HepG2 (cell line): ENCODE data around the gene CCNJL. TPM values are rescaled to one million over a fixed set of nuclear protein-coding genes. Genes with fewer than 3 reads are reported as not detected.
A peak's percentile ranks its signal among the peaks of the same experiment; 100 is the strongest.

Experiments
- CREB1 ChIP-seq, 2 experiments: fragments of 450-650 bp in 1 of 2; IDR thresholded peaks; 2 replicates each; pipeline ENCODE4 v1.6.1; 2016 to 2017; ENCODE audit warnings: control low read depth in 1 of 2, mild to moderate bottlenecking in 1 of 2, missing compliant biosample characterization in 1 of 2, missing genetic modification characterization in 1 of 2
- FOSL2 ChIP-seq: sonication (generic); formaldehyde crosslinking; IDR thresholded peaks from 2 replicates; pipeline ENCODE4 v1.4.0; 2020; ENCODE audit warnings: missing genetic modification reagents
- GTF3A ChIP-seq: sonication (generic); formaldehyde crosslinking; conservative IDR thresholded peaks from 2 replicates; pipeline ENCODE4 v1.4.0; 2020; ENCODE audit warnings: mild to moderate bottlenecking, missing genetic modification reagents
- ISL2 ChIP-seq: sonication (generic); formaldehyde crosslinking; IDR thresholded peaks from 2 replicates; pipeline ENCODE4 v1.5.0; 2020; ENCODE audit warnings: missing genetic modification reagents
- MTF2 ChIP-seq: sonication (generic); formaldehyde crosslinking; IDR thresholded peaks from 2 replicates; pipeline ENCODE4 v1.5.0; 2020; ENCODE audit warnings: missing genetic modification reagents, borderline replicate concordance
- NFIB ChIP-seq: sonication (generic); formaldehyde crosslinking; IDR thresholded peaks from 2 replicates; pipeline ENCODE4 v1.9.0; 2021; ENCODE audit warnings: missing genetic modification reagents, mild to moderate bottlenecking, borderline replicate concordance
- NR2C2 ChIP-seq: sonication (generic); formaldehyde crosslinking; IDR thresholded peaks from 2 replicates; pipeline ENCODE4 v1.4.0; 2020; ENCODE audit warnings: missing genetic modification reagents, mild to moderate bottlenecking, moderate library complexity, borderline replicate concordance
- POGZ ChIP-seq: sonication (generic); formaldehyde crosslinking; IDR thresholded peaks from 2 replicates; pipeline ENCODE4 v1.4.0; 2020; ENCODE audit warnings: mild to moderate bottlenecking, missing genetic modification reagents
- RXRB ChIP-seq: IDR thresholded peaks from 2 replicates; pipeline ENCODE4 v1.6.1; 2016; ENCODE audit warnings: borderline replicate concordance, missing genetic modification reagents, missing compliant biosample characterization
- SOX6 ChIP-seq, 2 experiments: fragments of 450-650 bp in 1 of 2; sonication (generic) in 1 of 2; formaldehyde crosslinking in 1 of 2; IDR thresholded peaks; 2 replicates each; pipeline versions ENCODE4 v1.4.0 to v1.6.1; 2017 to 2020; ENCODE audit warnings: antibody characterized with exemption in 1 of 2, mild to moderate bottlenecking in 1 of 2, missing genetic modification reagents in 1 of 2
- TAF1 ChIP-seq: sonication (generic); formaldehyde crosslinking; IDR thresholded peaks from 2 replicates; pipeline ENCODE4 v1.4.0; 2020; ENCODE audit warnings: missing genetic modification reagents
- ZFP36L1 ChIP-seq: sonication (generic); formaldehyde crosslinking; IDR thresholded peaks from 2 replicates; pipeline ENCODE4 v1.8.0; 2022; ENCODE audit warnings: mild to moderate bottlenecking, missing genetic modification reagents, moderate library complexity
- ZNF24 ChIP-seq: fragments of 450-650 bp; IDR thresholded peaks from 2 replicates; pipeline ENCODE4 v1.6.1; 2017; ENCODE audit warnings: antibody characterized with exemption, mild to moderate bottlenecking
- ZNF3 ChIP-seq: IDR thresholded peaks from 2 replicates; pipeline ENCODE4 v1.7.0; 2017; ENCODE audit warnings: inconsistent platforms
- ZSCAN29 ChIP-seq: sonication (generic); formaldehyde crosslinking; conservative IDR thresholded peaks from 2 replicates; pipeline ENCODE4 v1.4.0; 2020; ENCODE audit warnings: mild to moderate bottlenecking, missing genetic modification reagents
- polyA plus RNA-seq, 8 experiments: library from polyadenylated mRNA; depleted of rRNA in 3 of 8; stranded (reverse) in 7 of 8; unstranded in 1 of 8; fragments of >200 nt; fragmentation: Illumina TruSeq in 4 of 8; extraction: Trizol in 4 of 8; gene quantifications; 2 replicates each; pipeline versions ENCODE4 v1.2.1 to v1.2.3, GENCODE V29; 2011 to 2016; ENCODE audit warnings: low read depth in 4 of 8, missing spikeins in 1 of 8, mixed read lengths in 1 of 8; ENCODE audit not compliant: insufficient read depth in 1 of 8
- total RNA-seq, 5 experiments: library from RNA; depleted of rRNA; stranded (reverse); fragments of >200 nt; fragmentation: Illumina TruSeq; extraction: Trizol; gene quantifications; 2 replicates each; pipeline ENCODE4 v1.2.3, GENCODE V29; 2016; ENCODE audit warnings: low read depth in 1 of 5
- TF ChIP-seq, protein P1 (sequence below): sonication (generic); formaldehyde crosslinking; IDR thresholded peaks from 2 replicates; pipeline ENCODE4 v1.4.0; 2020; ENCODE audit warnings: missing genetic modification reagents, borderline replicate concordance
- TF ChIP-seq, protein P2 (sequence below): sonication (generic); formaldehyde crosslinking; IDR thresholded peaks from 2 replicates; pipeline ENCODE4 v1.5.0; 2020; ENCODE audit warnings: missing genetic modification reagents
- TF ChIP-seq, protein P3 (sequence below): sonication (generic); formaldehyde crosslinking; IDR thresholded peaks from 2 replicates; pipeline ENCODE4 v1.9.0; 2021; ENCODE audit warnings: missing genetic modification reagents, mild to moderate bottlenecking, borderline replicate concordance
- TF ChIP-seq, protein P4 (sequence below): sonication (generic); formaldehyde crosslinking; IDR thresholded peaks from 2 replicates; pipeline ENCODE4 v1.9.0; 2021; ENCODE audit warnings: missing genetic modification reagents, mild to moderate bottlenecking, borderline replicate concordance
- TF ChIP-seq, protein P5 (sequence below): sonication (generic); formaldehyde crosslinking; IDR thresholded peaks from 2 replicates; pipeline ENCODE4 v1.8.0; 2022; ENCODE audit warnings: mild to moderate bottlenecking, missing genetic modification reagents

Gene CCNJL
- total and polyA plus RNA-seq, 2 of the 13 experiments (the other 11 are each of a cell fraction or from before 2014, with no cell fraction given): 1.6 to 4.4 TPM

- TF ChIP-seq ZFP36L1 (CRISPR knock-in tag) (no peak), POGZ (CRISPR knock-in tag) (no peak), RXRB (CRISPR knock-in tag) (peak; percentile 5; the same call in 1 of the 2 replicates), ZSCAN29 (CRISPR knock-in tag) (no peak), ISL2 (CRISPR knock-in tag) (no peak), CREB1 (IDR thresholded peaks at IDR 0.05) (no peak), CREB1 (CRISPR knock-in tag; IDR thresholded peaks at IDR 0.05) (no peak), NFIB (CRISPR knock-in tag) (no peak), NR2C2 (no peak), GTF3A (CRISPR knock-in tag) (no peak), ZNF24 (no peak), TAF1 (CRISPR knock-in tag) (no peak), FOSL2 (CRISPR knock-in tag) (peak; percentile 32; the same call in 1 of the 2 replicates), MTF2 (CRISPR knock-in tag) (no peak), SOX6 (IDR thresholded peaks at IDR 0.05) (no peak), SOX6 (CRISPR knock-in tag; IDR thresholded peaks at IDR 0.05) (peak; percentile 63), ZNF3 (no peak)
- TF ChIP-seq, protein P1, sequence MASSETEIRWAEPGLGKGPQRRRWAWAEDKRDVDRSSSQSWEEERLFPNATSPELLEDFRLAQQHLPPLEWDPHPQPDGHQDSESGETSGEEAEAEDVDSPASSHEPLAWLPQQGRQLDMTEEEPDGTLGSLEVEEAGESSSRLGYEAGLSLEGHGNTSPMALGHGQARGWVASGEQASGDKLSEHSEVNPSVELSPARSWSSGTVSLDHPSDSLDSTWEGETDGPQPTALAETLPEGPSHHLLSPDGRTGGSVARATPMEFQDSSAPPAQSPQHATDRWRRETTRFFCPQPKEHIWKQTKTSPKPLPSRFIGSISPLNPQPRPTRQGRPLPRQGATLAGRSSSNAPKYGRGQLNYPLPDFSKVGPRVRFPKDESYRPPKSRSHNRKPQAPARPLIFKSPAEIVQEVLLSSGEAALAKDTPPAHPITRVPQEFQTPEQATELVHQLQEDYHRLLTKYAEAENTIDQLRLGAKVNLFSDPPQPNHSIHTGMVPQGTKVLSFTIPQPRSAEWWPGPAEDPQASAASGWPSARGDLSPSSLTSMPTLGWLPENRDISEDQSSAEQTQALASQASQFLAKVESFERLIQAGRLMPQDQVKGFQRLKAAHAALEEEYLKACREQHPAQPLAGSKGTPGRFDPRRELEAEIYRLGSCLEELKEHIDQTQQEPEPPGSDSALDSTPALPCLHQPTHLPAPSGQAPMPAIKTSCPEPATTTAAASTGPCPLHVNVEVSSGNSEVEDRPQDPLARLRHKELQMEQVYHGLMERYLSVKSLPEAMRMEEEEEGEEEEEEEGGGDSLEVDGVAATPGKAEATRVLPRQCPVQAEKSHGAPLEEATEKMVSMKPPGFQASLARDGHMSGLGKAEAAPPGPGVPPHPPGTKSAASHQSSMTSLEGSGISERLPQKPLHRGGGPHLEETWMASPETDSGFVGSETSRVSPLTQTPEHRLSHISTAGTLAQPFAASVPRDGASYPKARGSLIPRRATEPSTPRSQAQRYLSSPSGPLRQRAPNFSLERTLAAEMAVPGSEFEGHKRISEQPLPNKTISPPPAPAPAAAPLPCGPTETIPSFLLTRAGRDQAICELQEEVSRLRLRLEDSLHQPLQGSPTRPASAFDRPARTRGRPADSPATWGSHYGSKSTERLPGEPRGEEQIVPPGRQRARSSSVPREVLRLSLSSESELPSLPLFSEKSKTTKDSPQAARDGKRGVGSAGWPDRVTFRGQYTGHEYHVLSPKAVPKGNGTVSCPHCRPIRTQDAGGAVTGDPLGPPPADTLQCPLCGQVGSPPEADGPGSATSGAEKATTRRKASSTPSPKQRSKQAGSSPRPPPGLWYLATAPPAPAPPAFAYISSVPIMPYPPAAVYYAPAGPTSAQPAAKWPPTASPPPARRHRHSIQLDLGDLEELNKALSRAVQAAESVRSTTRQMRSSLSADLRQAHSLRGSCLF: no peak
- TF ChIP-seq, protein P2, sequence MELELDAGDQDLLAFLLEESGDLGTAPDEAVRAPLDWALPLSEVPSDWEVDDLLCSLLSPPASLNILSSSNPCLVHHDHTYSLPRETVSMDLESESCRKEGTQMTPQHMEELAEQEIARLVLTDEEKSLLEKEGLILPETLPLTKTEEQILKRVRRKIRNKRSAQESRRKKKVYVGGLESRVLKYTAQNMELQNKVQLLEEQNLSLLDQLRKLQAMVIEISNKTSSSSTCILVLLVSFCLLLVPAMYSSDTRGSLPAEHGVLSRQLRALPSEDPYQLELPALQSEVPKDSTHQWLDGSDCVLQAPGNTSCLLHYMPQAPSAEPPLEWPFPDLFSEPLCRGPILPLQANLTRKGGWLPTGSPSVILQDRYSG (CRISPR knock-in tag): no peak
- TF ChIP-seq, protein P3, sequence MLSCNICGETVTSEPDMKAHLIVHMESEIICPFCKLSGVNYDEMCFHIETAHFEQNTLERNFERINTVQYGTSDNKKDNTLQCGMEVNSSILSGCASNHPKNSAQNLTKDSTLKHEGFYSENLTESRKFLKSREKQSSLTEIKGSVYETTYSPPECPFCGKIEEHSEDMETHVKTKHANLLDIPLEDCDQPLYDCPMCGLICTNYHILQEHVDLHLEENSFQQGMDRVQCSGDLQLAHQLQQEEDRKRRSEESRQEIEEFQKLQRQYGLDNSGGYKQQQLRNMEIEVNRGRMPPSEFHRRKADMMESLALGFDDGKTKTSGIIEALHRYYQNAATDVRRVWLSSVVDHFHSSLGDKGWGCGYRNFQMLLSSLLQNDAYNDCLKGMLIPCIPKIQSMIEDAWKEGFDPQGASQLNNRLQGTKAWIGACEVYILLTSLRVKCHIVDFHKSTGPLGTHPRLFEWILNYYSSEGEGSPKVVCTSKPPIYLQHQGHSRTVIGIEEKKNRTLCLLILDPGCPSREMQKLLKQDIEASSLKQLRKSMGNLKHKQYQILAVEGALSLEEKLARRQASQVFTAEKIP (CRISPR knock-in tag): no peak
- TF ChIP-seq, protein P4, sequence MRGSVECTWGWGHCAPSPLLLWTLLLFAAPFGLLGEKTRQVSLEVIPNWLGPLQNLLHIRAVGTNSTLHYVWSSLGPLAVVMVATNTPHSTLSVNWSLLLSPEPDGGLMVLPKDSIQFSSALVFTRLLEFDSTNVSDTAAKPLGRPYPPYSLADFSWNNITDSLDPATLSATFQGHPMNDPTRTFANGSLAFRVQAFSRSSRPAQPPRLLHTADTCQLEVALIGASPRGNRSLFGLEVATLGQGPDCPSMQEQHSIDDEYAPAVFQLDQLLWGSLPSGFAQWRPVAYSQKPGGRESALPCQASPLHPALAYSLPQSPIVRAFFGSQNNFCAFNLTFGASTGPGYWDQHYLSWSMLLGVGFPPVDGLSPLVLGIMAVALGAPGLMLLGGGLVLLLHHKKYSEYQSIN (CRISPR knock-in tag): no peak
- TF ChIP-seq, protein P5, sequence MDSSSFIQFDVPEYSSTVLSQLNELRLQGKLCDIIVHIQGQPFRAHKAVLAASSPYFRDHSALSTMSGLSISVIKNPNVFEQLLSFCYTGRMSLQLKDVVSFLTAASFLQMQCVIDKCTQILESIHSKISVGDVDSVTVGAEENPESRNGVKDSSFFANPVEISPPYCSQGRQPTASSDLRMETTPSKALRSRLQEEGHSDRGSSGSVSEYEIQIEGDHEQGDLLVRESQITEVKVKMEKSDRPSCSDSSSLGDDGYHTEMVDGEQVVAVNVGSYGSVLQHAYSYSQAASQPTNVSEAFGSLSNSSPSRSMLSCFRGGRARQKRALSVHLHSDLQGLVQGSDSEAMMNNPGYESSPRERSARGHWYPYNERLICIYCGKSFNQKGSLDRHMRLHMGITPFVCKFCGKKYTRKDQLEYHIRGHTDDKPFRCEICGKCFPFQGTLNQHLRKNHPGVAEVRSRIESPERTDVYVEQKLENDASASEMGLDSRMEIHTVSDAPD: no peak
Observed at GRCh38 chr5:160317434-160317833, 5.1 kb upstream of the CCNJL start (continued).
